SK-N-SH (cell line): ENCODE data around the gene POLD2.

Experiments
- NFIC ChIP-seq: IDR thresholded peaks from 2 replicates; pipeline ENCODE4 v1.4.0; 2012; ENCODE audit warnings: borderline replicate concordance
- NRF1 ChIP-seq: IDR thresholded peaks from 2 replicates; pipeline ENCODE4 v1.6.1; 2012; ENCODE audit warnings: low read depth, mild to moderate bottlenecking, low read length
- POLR2AphosphoS5 ChIP-seq: IDR thresholded peaks from 2 replicates; pipeline ENCODE4 v1.6.1; 2012; ENCODE audit warnings: low read depth, low read length
- SIN3A ChIP-seq: IDR thresholded peaks from 2 replicates; pipeline ENCODE4 v1.6.1; 2012; ENCODE audit warnings: low read depth, mild to moderate bottlenecking, low read length, moderate library complexity, borderline replicate concordance
- TCF12 ChIP-seq: IDR thresholded peaks from 2 replicates; pipeline ENCODE4 v1.4.0; 2012
- TF ChIP-seq, protein P1 (sequence below): fragments of 200-600 bp; sonication (generic); IDR thresholded peaks from 2 replicates; pipeline ENCODE4 v1.6.1; 2017; ENCODE audit warnings: antibody characterized with exemption, mild to moderate bottlenecking, moderate library complexity

GRCh38 chr7:44150966-44151941 lies 27.9 kb upstream of the POLD2 start:
- TF ChIP-seq POLR2AphosphoS5 (no peak), NFIC (no peak), SIN3A (no peak), NRF1 (no peak), TCF12 (no peak)
- TF ChIP-seq, protein P1, sequence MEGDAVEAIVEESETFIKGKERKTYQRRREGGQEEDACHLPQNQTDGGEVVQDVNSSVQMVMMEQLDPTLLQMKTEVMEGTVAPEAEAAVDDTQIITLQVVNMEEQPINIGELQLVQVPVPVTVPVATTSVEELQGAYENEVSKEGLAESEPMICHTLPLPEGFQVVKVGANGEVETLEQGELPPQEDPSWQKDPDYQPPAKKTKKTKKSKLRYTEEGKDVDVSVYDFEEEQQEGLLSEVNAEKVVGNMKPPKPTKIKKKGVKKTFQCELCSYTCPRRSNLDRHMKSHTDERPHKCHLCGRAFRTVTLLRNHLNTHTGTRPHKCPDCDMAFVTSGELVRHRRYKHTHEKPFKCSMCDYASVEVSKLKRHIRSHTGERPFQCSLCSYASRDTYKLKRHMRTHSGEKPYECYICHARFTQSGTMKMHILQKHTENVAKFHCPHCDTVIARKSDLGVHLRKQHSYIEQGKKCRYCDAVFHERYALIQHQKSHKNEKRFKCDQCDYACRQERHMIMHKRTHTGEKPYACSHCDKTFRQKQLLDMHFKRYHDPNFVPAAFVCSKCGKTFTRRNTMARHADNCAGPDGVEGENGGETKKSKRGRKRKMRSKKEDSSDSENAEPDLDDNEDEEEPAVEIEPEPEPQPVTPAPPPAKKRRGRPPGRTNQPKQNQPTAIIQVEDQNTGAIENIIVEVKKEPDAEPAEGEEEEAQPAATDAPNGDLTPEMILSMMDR, result no peak
